HL-60 (cell line): ENCODE results near the gene CYP4F3.

Source experiments
- DNase-seq, 2 experiments: peaks; one replicate each; pipeline ENCODE4 v3.0.0-alpha.2; 2010 to 2020; ENCODE audit warnings: low read depth in 1 of 2, low spot score in 1 of 2
- H3K27ac ChIP-seq: fragments of 250-450 bp; sonication (Bioruptor Pico); replicated peaks from 2 replicates; pipeline ENCODE4 v1.5.1; 2020; ENCODE audit warnings: mild to moderate bottlenecking, moderate library complexity
- H3K27me3 ChIP-seq: fragments of 250-450 bp; sonication (Bioruptor Pico); 2 replicates; pipeline ENCODE4 v1.5.1; 2021; ENCODE audit warnings: mild to moderate bottlenecking, moderate library complexity; ENCODE audit not compliant: insufficient read depth, poor library complexity, severe bottlenecking
- H3K4me3 ChIP-seq: replicated peaks from 2 replicates; pipeline ENCODE4 v1.5.1; 2011; ENCODE audit warnings: mild to moderate bottlenecking, control low read depth, low read length; ENCODE audit not compliant: insufficient read depth
- GABPA ChIP-seq: IDR thresholded peaks from 2 replicates; pipeline ENCODE4 v1.6.1; 2012; ENCODE audit warnings: low read depth
- POLR2AphosphoS5 ChIP-seq: IDR thresholded peaks from 2 replicates; pipeline ENCODE4 v1.6.1; 2012; ENCODE audit warnings: low read depth
- REST ChIP-seq: IDR thresholded peaks from 2 replicates; pipeline ENCODE4 v1.6.1; 2012; ENCODE audit warnings: low read depth; ENCODE audit not compliant: insufficient replicate concordance
- SPI1 ChIP-seq: IDR thresholded peaks from 2 replicates; pipeline ENCODE4 v1.6.1; 2012; ENCODE audit warnings: low read depth, mild to moderate bottlenecking, borderline replicate concordance
- TF ChIP-seq, protein P1 (sequence below): IDR thresholded peaks from one replicate; pipeline ENCODE4 v1.5.1; 2011; ENCODE audit warnings: low read length, control low read depth, inconsistent platforms; ENCODE audit not compliant: insufficient read depth

The CYP4F3 gene

GRCh38 chr19:15671237-15671821, 30.6 kb downstream of the CYP4F3 start:
- Histone ChIP-seq H3K4me3 (no peak overlapping the region), H3K27ac (no peak overlapping the region), H3K27me3 (no peaks in the 10 kb centered on the region)
- no peak for TF ChIP-seq GABPA
- TF ChIP-seq, protein P1, sequence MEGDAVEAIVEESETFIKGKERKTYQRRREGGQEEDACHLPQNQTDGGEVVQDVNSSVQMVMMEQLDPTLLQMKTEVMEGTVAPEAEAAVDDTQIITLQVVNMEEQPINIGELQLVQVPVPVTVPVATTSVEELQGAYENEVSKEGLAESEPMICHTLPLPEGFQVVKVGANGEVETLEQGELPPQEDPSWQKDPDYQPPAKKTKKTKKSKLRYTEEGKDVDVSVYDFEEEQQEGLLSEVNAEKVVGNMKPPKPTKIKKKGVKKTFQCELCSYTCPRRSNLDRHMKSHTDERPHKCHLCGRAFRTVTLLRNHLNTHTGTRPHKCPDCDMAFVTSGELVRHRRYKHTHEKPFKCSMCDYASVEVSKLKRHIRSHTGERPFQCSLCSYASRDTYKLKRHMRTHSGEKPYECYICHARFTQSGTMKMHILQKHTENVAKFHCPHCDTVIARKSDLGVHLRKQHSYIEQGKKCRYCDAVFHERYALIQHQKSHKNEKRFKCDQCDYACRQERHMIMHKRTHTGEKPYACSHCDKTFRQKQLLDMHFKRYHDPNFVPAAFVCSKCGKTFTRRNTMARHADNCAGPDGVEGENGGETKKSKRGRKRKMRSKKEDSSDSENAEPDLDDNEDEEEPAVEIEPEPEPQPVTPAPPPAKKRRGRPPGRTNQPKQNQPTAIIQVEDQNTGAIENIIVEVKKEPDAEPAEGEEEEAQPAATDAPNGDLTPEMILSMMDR = no peak
- no peak for TF ChIP-seq SPI1
- TF ChIP-seq REST = no peak
- TF ChIP-seq POLR2AphosphoS5 = no peak
- DNase-seq = no peak

DNA sequence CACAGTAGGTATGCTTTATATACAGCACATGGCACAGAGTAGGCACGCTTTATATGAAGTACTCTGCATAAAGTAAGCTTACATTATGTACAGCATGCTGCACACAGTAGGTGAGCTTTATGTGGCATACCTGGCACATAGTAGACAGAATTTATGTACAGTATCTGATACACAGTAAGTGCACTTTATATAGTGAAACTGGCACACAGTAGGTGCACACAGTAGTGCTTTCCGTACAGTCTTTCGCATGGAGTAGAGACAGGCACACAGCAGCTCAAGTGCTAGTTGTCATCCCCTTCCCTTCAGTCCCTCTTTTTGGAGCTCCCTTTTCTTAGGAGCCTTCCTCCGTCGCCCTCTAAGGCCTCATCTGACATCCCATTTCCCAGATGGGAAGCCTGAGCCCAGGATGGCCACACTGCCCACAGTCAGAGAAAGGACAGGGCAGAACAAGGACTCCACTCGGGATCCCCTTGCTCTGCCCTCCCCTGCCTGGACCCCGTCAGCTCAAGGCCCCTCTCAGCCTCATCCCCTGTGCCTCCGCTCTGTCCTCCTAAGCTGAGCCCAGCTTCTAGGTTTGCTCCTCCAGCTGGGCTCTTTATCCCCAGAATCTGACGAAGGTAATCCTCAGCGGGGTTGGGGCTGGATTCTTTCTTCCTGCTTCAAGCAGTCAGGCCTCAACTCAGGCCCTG, 31.3 kb downstream of the CYP4F3 start:
- no peak overlapping the region for H3K27ac ChIP-seq
- no peak for DNase-seq
- H3K4me3 ChIP-seq = no peak overlapping the region
- TF ChIP-seq POLR2AphosphoS5 = no peak
- TF ChIP-seq SPI1 = no peak
- TF ChIP-seq GABPA = no peak
- no peak for TF ChIP-seq REST
- TF ChIP-seq, protein P1 = no peak
- no peaks in the 10 kb centered on the region for H3K27me3 ChIP-seq

- H3K4me3 ChIP-seq = no peak within 1 kb of the TSS
- TF ChIP-seq GABPA = no peak
- TF ChIP-seq SPI1 = no peak
- TF ChIP-seq, protein P1 = no peak
- no peak for TF ChIP-seq REST
- TF ChIP-seq POLR2AphosphoS5 = no peak
- DNase-seq = no peak
- no peak within 1 kb of the TSS for H3K27ac ChIP-seq
- no peaks in the 10 kb centered on the region for H3K27me3 ChIP-seq
These were observed 32.0 kb downstream of the CYP4F3 start, which contains the start of gene CYP4F12 for GRCh38 chr19:15672580-15673175. CYP4F12 (plus strand) TSS chr19:15673087; CDS start chr19:15673530, 443 bp downstream.
